Urothelium cell line (cell line): ENCODE data around the gene SUGP1.

Experiments
- DNase-seq: peaks from one replicate; pipeline ENCODE4 v3.0.0; 2011; ENCODE audit warnings: low spot score, mixed read lengths
- FAIRE-seq: peaks from 2 replicates; lab custom pipeline; 2011; peaks lifted over from hg19 to GRCh38; lab: Jason Lieb, UNC

Gene SUGP1

DNA sequence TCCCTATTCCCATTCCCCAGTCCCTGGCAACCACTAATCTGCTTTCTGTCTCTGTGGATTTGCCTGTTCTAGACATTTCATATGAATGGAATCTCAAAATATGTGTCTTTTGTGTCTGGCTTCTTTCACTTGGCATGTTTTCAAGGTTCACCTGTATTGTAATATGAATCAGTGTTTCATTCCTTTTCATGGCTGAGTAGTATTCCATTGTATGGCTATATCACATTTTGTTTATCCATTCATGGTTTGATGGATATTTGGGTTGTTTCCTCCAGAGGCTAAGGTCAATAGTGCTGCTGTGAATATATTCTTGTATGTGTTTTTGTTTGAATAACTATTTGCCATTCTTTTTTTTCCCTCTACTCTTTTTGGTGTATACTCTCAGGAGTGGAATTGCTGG, 84.1 kb downstream of the SUGP1 start:
- no peak for DNase-seq
- no peak for FAIRE-seq

DNA sequence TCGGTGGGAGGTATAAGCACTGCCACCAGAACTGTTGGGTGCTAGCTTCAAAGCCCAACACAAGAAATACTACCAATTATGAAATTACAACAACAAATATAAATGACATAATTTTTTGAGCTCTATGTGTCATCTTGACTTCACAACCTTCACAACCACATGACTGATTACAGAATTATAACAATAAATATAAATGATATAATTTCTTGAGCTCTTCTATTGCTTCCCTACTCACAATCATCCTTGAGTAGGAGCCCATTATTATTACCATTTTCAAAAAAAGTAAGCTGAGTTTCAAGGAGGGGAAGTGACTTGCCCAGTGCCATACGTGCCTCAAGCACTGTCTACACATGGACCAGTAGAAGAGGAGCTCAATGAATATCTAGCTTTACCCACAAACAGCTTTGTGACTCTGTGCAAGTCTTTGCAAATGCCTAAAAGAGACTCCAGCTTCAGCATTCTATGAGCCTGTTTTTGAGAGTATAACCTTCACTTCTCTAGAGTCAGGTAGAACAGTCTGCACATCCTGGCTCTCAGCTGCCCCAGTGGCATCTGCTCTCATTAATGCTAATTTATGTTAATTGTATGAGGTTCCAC, 86.0 kb downstream of the SUGP1 start:
- FAIRE-seq (no peak), DNase-seq (no peak)

DNA sequence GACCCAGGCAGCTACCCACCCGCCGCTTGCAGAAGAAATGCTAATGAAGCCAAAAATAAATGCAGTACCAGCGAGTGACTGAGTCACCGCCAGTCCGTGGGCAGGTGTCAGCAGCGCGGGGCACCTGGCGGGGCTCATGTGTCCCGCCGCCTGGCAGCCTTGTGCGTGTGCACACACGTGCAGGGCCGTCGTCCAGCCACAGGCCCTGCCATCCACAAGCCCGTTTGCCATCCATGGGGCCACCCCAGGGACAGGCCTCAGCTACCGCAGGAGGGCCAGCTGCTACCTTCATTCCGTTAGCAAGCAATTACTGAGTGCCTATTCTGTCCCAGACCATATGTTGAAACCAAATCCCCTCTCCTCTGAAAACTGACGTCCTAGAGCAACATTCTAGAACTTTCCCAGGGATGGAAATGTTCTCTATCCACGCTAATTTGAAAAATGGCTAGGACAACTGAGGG, 88.0 kb downstream of the SUGP1 start:
- no peak for DNase-seq

DNA sequence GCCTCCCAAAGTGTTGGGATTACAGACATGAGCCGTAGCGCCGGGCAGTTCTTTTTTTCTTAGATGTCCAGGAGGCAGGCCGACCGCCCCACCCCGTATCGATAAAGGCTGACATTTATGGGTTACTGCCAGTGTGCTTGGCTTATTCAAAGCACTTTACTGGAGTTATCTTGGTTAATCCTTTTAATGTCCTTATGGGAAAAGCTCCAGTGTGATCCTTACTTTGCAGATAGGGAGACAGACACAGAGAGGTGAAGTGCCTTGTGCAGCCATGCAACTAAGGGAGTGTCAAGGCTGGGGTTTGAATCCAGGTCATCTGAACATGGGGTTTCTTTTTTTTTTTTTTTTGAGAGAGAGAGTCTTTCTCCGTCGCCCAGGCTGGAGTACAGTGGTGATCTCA, 89.3 kb downstream of the SUGP1 start:
- FAIRE-seq (no peak), DNase-seq (no peak)

More for the DNA sequence above, 88.0 kb downstream of the SUGP1 start:
- no peak for FAIRE-seq

GRCh38 chr19:19229701-19230100, 90.6 kb downstream of the SUGP1 start:
- FAIRE-seq (no peak), DNase-seq (no peak)

DNA sequence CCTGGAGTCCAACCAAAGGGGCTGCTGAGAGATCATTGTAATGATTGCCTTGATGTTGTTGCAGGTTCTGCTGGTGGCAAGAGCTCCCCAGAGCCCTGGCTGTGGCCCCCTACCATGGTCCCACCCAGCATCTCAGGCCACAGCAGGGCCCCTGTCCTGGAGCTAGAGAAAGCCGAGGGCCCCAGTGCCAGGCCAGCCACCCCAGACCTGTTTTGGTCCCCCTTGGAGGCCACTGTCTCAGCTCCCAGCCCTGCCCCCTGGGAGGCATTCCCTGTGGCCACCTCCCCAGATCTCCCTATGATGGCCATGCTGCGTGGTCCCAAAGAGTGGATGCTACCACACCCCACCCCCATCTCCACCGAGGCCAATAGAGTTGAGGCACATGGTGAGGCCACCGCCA, 93.1 kb downstream of the SUGP1 start:
- no peak for DNase-seq
- no peak for FAIRE-seq

GRCh38 chr19:19226663-19227062, 93.6 kb downstream of the SUGP1 start:
- no peak for FAIRE-seq
- DNase-seq, result no peak

- DNase-seq, result no peak
Measured at GRCh38 chr19:19226204-19226603, 94.1 kb downstream of the SUGP1 start.

More at GRCh38 chr19:19226204-19226603, 94.1 kb downstream of the SUGP1 start:
- FAIRE-seq, result no peak
